ENCODE results near the gene PCNP. TPM values are rescaled to one million over a fixed set of nuclear protein-coding genes. Genes with fewer than 3 reads are reported as not detected.
"Not testable (repeated sequence)": the region's sequence is repeated elsewhere in the genome, so short reads cannot be mapped to it uniquely, and the experiment has no call there.

PCNP gene
- total RNA-seq, 1 donor from 2014 or later, result 148 TPM

- no peak for DNase-seq (ENCODE audit: low read depth)
Observed at GRCh38 chr3:101567528-101568317, 6.3 kb upstream of the PCNP start.

- no peak for DNase-seq (ENCODE audit: low read depth)
Observed at GRCh38 chr3:101571028-101571895, 2.7 kb upstream of the PCNP start.

- DNase-seq (ENCODE audit: low read depth), result peak; percentile 39
Observed at GRCh38 chr3:101574388-101575112, 570 bp downstream of the PCNP start.

- DNase-seq (ENCODE audit: low read depth), result no peak
Observed at GRCh38 chr3:101577286-101577685, 3.3 kb downstream of the PCNP start.

- DNase-seq (ENCODE audit: low read depth), result no peak
Observed at GRCh38 chr3:101588616-101589015, 14.6 kb downstream of the PCNP start.

- DNase-seq (ENCODE audit: low read depth), result no peak
Observed at GRCh38 chr3:101591071-101591470, 17.1 kb downstream of the PCNP start.

GRCh38 chr3:101602731-101603130 is 28.8 kb downstream of the PCNP start:
- no peak for DNase-seq (ENCODE audit: low read depth)

GRCh38 chr3:101603184-101603583 is 29.2 kb downstream of the PCNP start:
- DNase-seq (ENCODE audit: low read depth), result no peak

GRCh38 chr3:101605398-101605797 is 31.4 kb downstream of the PCNP start:
- not testable (repeated sequence) for DNase-seq (ENCODE audit: low read depth)

GRCh38 chr3:101611023-101611422 is 37.0 kb downstream of the PCNP start:
- DNase-seq (ENCODE audit: low read depth), result no peak

- DNase-seq (ENCODE audit: low read depth), result peak; percentile 68
Observed at GRCh38 chr3:101613014-101613413, 39.0 kb downstream of the PCNP start.

- DNase-seq (ENCODE audit: low read depth), result no peak
Observed at GRCh38 chr3:101615525-101615924, 41.5 kb downstream of the PCNP start.

GRCh38 chr3:101617478-101617877 is 43.5 kb downstream of the PCNP start:
- DNase-seq (ENCODE audit: low read depth), result no peak

- DNase-seq (ENCODE audit: low read depth), result no peak
Observed at GRCh38 chr3:101618726-101619125, 44.7 kb downstream of the PCNP start.

- no peak for DNase-seq (ENCODE audit: low read depth)
Observed at GRCh38 chr3:101619734-101620133, 45.8 kb downstream of the PCNP start.

- no peak for DNase-seq (ENCODE audit: low read depth)
Observed at GRCh38 chr3:101623656-101624055, 49.7 kb downstream of the PCNP start.

GRCh38 chr3:101624857-101625256 is 50.9 kb downstream of the PCNP start:
- DNase-seq (ENCODE audit: low read depth), result no peak

GRCh38 chr3:101625879-101626278 is 51.9 kb downstream of the PCNP start:
- DNase-seq (ENCODE audit: low read depth), result no peak

GRCh38 chr3:101629219-101629618 is 55.2 kb downstream of the PCNP start:
- DNase-seq (ENCODE audit: low read depth), result no peak

- no peak for DNase-seq (ENCODE audit: low read depth)
Observed at GRCh38 chr3:101631098-101631796, 57.3 kb downstream of the PCNP start.

- DNase-seq (ENCODE audit: low read depth), result not testable (repeated sequence)
Observed at GRCh38 chr3:101631959-101632358, 58.0 kb downstream of the PCNP start.

GRCh38 chr3:101632586-101632985 is 58.6 kb downstream of the PCNP start:
- no peak for DNase-seq (ENCODE audit: low read depth)

Data from renal cortical epithelial cell (primary cell).